Calu3 (cell line): ENCODE measurements around the gene COMMD2. TPM values are rescaled to one million over a fixed set of nuclear protein-coding genes. Genes with fewer than 3 reads are reported as not detected.

Experiments used
- BruUV-seq: library from RNA; stranded (reverse); fragments of 400-500 nt; replicated peaks from 2 replicates; lab custom pipeline; 2021; lab: Mats Ljungman, UMichigan
- CTCF ChIA-PET: fragments of 300-600 bp; sonication (Branson Sonifier 250); formaldehyde crosslinking; loops from one replicate; lab custom pipeline; 2022; ENCODE audit warnings: antibody characterized with exemption; lab: Charles Lee
- DNase-seq: peaks from one replicate; pipeline ENCODE4 v3.0.0; 2022
- H3K27ac Mint-ChIP-seq: one replicate; pipeline ENCODE4 v1.8.0; 2022; ENCODE audit warnings: mixed read lengths; ENCODE audit not compliant: unreplicated experiment
- H3K27me3 Mint-ChIP-seq: one replicate; pipeline ENCODE4 v1.8.0; 2022; ENCODE audit warnings: mixed read lengths; ENCODE audit not compliant: unreplicated experiment
- H3K36me3 Mint-ChIP-seq: one replicate; pipeline ENCODE4 v1.8.0; 2022; ENCODE audit warnings: mild to moderate bottlenecking, moderate library complexity, mixed read lengths; ENCODE audit not compliant: insufficient read depth, unreplicated experiment
- H3K4me1 Mint-ChIP-seq: one replicate; pipeline ENCODE4 v1.8.0; 2022; ENCODE audit warnings: mild to moderate bottlenecking, low read depth, mixed read lengths; ENCODE audit not compliant: unreplicated experiment
- H3K4me3 Mint-ChIP-seq: one replicate; pipeline ENCODE4 v1.8.0; 2022; ENCODE audit warnings: mild to moderate bottlenecking, low read depth, moderate library complexity, mixed read lengths; ENCODE audit not compliant: unreplicated experiment
- H3K9me3 Mint-ChIP-seq: one replicate; pipeline ENCODE4 v1.8.0; 2022; ENCODE audit warnings: low read depth, mixed read lengths; ENCODE audit not compliant: unreplicated experiment
- CTCF ChIP-seq: fragments of 200-600 bp; IDR thresholded peaks from one replicate; pipeline ENCODE4 v1.8.0; 2022; ENCODE audit warnings: antibody characterized with exemption; ENCODE audit not compliant: unreplicated experiment
- intact Hi-C: fragments of 100-400 bp; cut with micrococcal nuclease; formaldehyde crosslinking; loops from one replicate; pipeline ENCODE4 v1.10.0; 2022; ENCODE audit not compliant: unreplicated experiment
- total RNA-seq: library from RNA; stranded (reverse); gene quantifications from 2 replicates; pipeline ENCODE4 v1.2.3, GENCODE V29; 2022

Gene COMMD2
- total RNA-seq, 1 experiment from 2014 or later = 73.0 TPM

DNA sequence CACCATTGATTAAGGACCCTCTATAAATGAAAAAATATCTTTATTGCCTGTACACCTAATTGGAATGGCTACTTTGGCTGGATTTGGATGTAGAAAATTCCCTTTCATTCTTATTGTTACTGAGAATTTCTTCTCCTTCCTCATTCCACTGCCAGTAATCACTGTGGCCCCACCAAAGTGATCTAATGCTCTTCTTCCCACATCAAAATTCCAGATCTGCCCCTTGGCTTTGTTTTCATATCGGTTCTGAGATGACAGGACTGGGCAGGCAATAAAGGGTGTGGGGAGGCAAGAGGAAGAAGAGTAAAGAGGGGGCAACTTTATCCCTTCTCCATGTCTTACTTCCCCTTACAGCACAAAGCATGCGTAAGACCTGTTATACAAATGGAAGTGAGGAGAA is 38.0 kb upstream of the COMMD2 start:
- TF ChIP-seq CTCF = no peak
- DNase-seq = peak; percentile 38
- intact Hi-C loops = loop anchor here (5.0 kb wide), 1 partner anchor 1038 kb away; no protein-coding TSS in a partner anchor
- H3K4me1 Mint-ChIP-seq = peaks cover 17% of the 10 kb centered on the region
- H3K36me3 Mint-ChIP-seq = no peaks in the 10 kb centered on the region
- peak overlapping the region; percentile 21 for H3K27ac Mint-ChIP-seq
- no peak overlapping the region for H3K4me3 Mint-ChIP-seq
- BruUV-seq = no TSS peak
- CTCF ChIA-PET = interaction anchor here (0.6 to 1.6 kb wide), 3 partner anchors 18 to 222 kb away, joined by 4 to 5 read pairs (median 4); no protein-coding TSS in a partner anchor
- no peaks in the 10 kb centered on the region for H3K9me3 Mint-ChIP-seq
- H3K27me3 Mint-ChIP-seq = no peaks in the 10 kb centered on the region

DNA sequence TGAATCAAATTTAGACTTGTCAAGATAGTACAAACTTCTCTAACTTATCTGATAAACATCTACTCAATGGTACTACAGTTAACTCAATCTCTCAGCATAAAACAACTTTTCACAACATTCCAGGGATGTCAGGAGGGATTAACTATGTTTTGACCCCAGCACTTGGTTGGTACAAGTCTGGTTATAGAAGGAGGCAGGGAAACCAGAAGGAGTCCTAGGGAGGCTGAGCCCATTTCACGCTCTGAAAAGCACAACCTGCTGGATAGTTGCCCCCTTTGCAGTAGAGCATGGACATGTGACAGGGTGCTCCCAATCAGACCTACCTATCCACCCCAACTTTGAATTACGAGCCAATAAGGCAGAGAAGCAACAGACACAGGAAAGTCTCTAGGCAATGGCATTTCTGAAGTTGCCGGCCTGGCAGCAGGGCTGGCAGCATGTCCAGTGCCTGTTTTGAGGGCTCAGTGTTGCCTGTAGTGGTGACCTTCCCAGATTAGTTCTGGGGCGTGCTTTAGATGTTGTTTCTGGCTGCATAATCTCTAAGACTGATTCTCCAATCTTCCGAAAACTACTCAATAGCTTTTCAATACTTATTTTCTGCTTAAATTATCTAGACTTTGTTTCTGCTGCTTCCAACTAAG is 31.9 kb upstream of the COMMD2 start:
- CTCF ChIA-PET = no interaction called here
- Mint-ChIP-seq H3K27ac (peak overlapping the region; percentile 42), H3K4me3 (no peak overlapping the region), H3K27me3 (no peaks in the 10 kb centered on the region), H3K36me3 (no peaks in the 10 kb centered on the region), H3K4me1 (peaks cover 21% of the 10 kb centered on the region), H3K9me3 (no peaks in the 10 kb centered on the region)
- intact Hi-C loops = no loop called here
- no peak for DNase-seq
- no peak for TF ChIP-seq CTCF
- no TSS peak for BruUV-seq

GRCh38 chr3:149783576-149783975 is 31.3 kb upstream of the COMMD2 start:
- no peak overlapping the region for H3K27ac Mint-ChIP-seq
- no TSS peak for BruUV-seq
- peaks cover 21% of the 10 kb centered on the region for H3K4me1 Mint-ChIP-seq
- no peaks in the 10 kb centered on the region for H3K27me3 Mint-ChIP-seq
- DNase-seq = no peak
- CTCF ChIA-PET = no interaction called here
- intact Hi-C loops = no loop called here
- no peak overlapping the region for H3K4me3 Mint-ChIP-seq
- TF ChIP-seq CTCF = no peak
- no peaks in the 10 kb centered on the region for H3K9me3 Mint-ChIP-seq
- no peaks in the 10 kb centered on the region for H3K36me3 Mint-ChIP-seq

DNA sequence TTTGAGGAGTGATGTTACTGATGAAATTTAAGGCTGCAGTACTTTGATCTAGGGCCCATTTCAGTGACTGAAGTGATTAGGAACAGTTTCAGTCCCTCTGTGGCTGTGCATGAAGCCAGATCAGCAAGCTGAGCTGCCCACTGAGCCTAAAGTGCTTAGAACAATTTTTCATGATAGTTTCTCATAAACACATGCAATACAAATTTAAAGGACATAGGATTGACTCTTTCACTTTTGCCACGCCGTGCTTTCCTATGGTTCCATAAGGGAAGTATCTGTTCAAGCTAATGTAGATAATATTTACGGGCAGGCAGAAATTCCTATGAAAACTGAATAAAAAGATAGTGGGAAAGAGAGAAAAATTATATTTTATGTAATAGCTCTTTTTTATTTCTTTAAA is 29.5 kb upstream of the COMMD2 start:
- H3K4me3 Mint-ChIP-seq = no peak overlapping the region
- no TSS peak for BruUV-seq
- CTCF ChIA-PET = interaction anchor here (1.1 kb wide), 1 partner anchor 10 kb away, joined by 3 read pairs; no protein-coding TSS in a partner anchor

More for the DNA sequence above, 29.5 kb upstream of the COMMD2 start:
- H3K9me3 Mint-ChIP-seq = no peaks in the 10 kb centered on the region
- intact Hi-C loops = no loop called here
- no peak for TF ChIP-seq CTCF
- DNase-seq = no peak
- H3K36me3 Mint-ChIP-seq = no peaks in the 10 kb centered on the region
- no peak overlapping the region for H3K27ac Mint-ChIP-seq
- no peaks in the 10 kb centered on the region for H3K27me3 Mint-ChIP-seq
- H3K4me1 Mint-ChIP-seq = peaks cover 21% of the 10 kb centered on the region
